GM10266 (cell line): ENCODE data around the gene CDKL2.

Source experiments
- DNase-seq: peaks from one replicate; pipeline ENCODE4 v3.0.0; 2012; ENCODE audit errors: extremely low spot score
- TF ChIP-seq, protein P1 (sequence below): IDR thresholded peaks from 2 replicates; pipeline ENCODE4 v1.5.1; 2012; ENCODE audit warnings: mild to moderate bottlenecking, low read depth; ENCODE audit not compliant: control insufficient read depth, insufficient read depth; ENCODE audit errors: missing control alignments

The CDKL2 gene

DNA sequence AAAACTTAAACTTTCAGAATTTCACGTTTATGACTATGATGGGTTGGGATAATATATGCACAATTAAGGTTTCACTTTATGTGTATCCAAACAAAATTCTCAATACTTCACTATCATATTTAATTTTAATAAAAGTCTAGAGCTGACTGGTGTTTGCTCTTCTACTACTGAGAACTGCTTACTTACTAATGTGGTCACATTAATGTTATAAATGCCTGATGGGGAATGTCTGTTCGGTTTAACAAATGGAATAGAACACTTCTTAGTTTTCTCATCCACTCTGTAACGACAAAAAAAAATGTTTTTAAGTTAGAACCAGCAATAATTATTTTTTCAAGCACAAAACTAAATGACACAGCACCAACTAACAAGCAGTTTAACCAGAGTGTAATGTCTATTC lies 34.3 kb downstream of the CDKL2 start:
- TF ChIP-seq, protein P1, sequence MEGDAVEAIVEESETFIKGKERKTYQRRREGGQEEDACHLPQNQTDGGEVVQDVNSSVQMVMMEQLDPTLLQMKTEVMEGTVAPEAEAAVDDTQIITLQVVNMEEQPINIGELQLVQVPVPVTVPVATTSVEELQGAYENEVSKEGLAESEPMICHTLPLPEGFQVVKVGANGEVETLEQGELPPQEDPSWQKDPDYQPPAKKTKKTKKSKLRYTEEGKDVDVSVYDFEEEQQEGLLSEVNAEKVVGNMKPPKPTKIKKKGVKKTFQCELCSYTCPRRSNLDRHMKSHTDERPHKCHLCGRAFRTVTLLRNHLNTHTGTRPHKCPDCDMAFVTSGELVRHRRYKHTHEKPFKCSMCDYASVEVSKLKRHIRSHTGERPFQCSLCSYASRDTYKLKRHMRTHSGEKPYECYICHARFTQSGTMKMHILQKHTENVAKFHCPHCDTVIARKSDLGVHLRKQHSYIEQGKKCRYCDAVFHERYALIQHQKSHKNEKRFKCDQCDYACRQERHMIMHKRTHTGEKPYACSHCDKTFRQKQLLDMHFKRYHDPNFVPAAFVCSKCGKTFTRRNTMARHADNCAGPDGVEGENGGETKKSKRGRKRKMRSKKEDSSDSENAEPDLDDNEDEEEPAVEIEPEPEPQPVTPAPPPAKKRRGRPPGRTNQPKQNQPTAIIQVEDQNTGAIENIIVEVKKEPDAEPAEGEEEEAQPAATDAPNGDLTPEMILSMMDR: no peak
- no peak for DNase-seq

DNA sequence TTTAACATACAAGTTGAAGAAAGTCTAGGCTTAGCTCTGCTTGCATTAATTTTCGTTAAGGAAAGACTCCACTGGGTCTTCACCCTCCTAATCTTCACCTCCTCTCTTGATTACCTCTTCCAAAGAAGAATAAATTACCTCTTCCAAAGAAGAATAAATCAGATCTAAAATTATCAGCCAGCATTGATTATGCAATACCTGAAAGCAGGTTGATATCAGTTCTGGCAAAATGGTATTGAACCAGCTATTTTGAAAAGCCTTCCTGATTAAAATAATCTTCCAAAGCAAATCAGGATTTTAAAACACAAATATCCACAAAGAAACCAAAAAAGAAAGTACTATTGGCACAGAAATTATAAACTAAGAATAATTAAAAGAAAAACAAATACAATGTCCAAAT lies 36.9 kb downstream of the CDKL2 start:
- no peak for DNase-seq
- TF ChIP-seq, protein P1: no peak

DNA sequence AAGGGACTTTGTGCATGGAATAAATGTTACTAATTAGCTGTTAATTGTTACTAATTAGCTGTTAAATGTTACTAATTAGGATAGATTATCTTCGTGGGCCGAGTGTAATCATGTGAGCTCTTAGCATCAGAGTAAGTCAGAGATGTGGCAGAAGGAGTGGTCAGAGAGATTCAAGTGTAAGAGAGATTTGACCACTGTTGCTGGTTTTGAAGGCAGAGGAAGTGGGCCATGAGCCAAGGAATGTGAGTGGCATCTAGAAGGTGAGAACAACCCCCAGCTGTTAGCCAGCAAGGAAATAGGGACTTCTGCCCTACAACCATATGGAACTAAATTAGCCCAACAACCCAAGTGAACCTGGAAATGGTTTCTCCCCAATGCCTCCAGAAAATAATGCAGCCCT lies 46.3 kb downstream of the CDKL2 start:
- TF ChIP-seq, protein P1: no peak
- DNase-seq: no peak

DNA sequence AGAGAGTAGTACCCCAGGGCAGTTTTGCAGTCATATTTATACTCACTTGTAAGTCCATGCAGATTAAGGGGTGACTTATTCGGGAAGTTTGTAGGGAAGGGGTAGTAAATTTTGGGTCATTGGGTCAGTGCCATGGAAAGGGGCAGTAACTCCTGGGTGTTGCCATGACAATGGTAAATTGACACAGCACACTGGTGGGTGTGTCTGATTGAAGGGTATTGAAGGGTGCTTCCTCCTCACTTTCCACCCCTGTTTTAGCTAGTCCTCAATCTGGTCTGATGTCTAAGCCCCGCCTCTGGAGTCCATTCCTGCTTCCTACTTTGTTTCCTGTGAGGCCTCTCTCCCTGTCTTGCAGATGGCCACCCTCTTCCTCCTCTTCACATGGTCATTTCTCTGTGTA lies 62.6 kb downstream of the CDKL2 start:
- no peak for DNase-seq
- TF ChIP-seq, protein P1: no peak

DNA sequence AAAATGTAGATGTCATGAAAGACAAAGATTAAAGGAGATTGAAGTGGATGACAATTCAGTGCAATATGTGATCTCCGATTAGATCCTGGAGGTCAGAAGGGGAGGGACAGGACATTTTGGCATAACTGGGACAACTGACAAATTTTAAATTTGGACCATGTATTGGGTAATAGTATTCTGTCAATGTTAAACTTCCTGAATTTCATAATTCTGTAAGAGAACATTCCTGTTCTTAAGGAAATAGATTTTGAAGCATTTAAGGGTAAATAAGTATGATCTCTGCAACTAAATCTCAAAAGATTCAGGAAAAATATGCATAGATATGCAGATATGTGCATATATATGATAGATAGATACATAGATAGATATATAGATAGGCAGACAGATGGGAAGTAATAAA lies 63.4 kb downstream of the CDKL2 start:
- DNase-seq: no peak
- TF ChIP-seq, protein P1: no peak

DNA sequence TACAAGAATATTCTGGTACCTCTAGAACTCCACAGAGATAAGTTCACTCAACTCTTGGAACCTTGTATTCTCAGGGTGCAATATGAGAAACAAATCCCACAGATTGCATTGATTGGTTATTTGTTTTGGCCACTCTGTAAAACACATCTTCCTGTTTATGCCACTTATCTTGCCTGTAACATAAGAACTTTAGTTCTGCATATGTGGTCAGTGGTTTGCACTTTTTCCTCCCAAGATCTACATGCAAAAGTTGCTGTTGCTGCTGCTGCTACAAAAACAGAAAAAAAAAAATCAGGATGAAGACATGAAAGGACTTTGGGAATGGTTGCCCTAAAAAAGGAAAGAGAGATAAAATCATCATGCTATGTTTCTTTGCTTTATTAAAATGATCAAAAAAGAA lies 64.8 kb downstream of the CDKL2 start:
- DNase-seq: no peak

DNA sequence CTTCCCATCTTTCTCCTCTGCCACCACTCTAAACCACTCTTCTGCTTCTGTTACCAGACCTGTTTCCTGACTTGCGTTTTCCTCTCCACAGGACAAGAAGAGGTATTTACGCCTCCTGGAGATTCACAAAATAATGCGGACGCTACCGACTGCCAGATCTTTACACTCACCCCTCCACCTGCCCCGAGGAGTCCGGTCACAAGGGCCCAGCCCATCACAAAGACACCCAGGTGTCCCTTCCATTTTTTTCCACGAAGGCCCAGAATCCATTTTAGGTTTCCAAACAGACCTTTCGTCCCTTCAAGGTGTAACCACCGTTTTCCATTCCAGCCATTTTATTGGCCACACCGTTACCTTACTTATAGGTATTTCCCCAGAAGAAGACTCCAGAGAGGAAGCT lies 66.3 kb downstream of the CDKL2 start:
- DNase-seq: no peak
- TF ChIP-seq, protein P1: no peak

More for the DNA sequence above, 64.8 kb downstream of the CDKL2 start:
- TF ChIP-seq, protein P1: no peak

DNA sequence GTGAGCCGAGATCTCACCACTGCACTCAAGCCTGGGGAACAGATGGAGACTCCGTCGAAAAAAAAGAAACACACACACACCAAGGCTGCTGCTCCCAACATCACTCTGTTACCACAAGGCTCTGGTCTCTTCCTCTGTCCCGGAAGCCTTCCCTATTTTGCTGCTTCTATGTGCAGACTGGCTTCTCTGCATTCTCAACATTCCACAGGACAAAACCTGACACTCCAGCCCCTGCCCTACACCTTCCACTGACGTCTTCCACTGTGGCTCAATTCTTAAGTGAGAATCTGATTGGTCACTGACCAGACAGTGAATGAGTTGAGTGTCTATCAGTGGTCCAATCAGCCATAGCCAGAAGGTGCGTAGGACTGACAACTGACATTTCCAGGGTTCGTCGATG lies 68.5 kb downstream of the CDKL2 start:
- TF ChIP-seq, protein P1: no peak
- DNase-seq: no peak
